Right lobe of liver (tissue), 6 donors: ENCODE measurements around the gene LARP4B. TPM values are rescaled to one million over a fixed set of nuclear protein-coding genes. Genes with fewer than 3 reads are reported as not detected.
A peak's percentile ranks its signal among the peaks of the same experiment; 100 is the strongest.

Source experiments
- ATAC-seq, 4 donors: fragments of 200-7000 bp; cut with Tn5 transposase; one replicate each; pipeline ENCODE4 v1.9.1; 2020; ENCODE audit warnings: mild to moderate bottlenecking in 4 of 4, moderate library complexity in 4 of 4
- DNase-seq, 3 donors: peaks; one replicate each; pipeline ENCODE4 v3.0.0-alpha.2; 2020
- H3K27ac ChIP-seq, 3 donors: fragments of 200-600 bp; one replicate each; pipeline ENCODE4 v1.8.0; 2022
- H3K27me3 ChIP-seq, 2 donors: fragments of 200-600 bp; one replicate each; pipeline ENCODE4 v1.8.0; 2022
- H3K36me3 ChIP-seq, 4 donors: fragments of 200-600 bp; sonication (generic) in 1 of 4; one replicate each; pipeline versions ENCODE4 v1.5.1 to v1.8.0; 2017 to 2022; ENCODE audit warnings: control low read depth in 1 of 4
- H3K4me1 ChIP-seq, 4 donors: fragments of 200-600 bp; sonication (generic) in 1 of 4; one replicate each; pipeline versions ENCODE4 v1.5.1 to v1.8.0; 2017 to 2022; ENCODE audit warnings: control low read depth in 1 of 4
- H3K4me3 ChIP-seq, 3 donors: fragments of 200-600 bp; one replicate each; pipeline ENCODE4 v1.8.0; 2022
- H3K9me3 ChIP-seq, 4 donors: fragments of 200-600 bp; sonication (generic) in 1 of 4; one replicate each; pipeline versions ENCODE4 v1.5.1 to v1.8.0; 2017 to 2022; ENCODE audit warnings: control low read depth in 1 of 4
- CTCF ChIP-seq, 4 donors: fragments of 200-600 bp in 3 of 4; fragments of 450-650 bp in 1 of 4; IDR thresholded peaks; one replicate each; pipeline versions ENCODE4 v1.5.1 to v1.8.0; 2016 to 2022; ENCODE audit warnings: antibody characterized with exemption in 4 of 4, mild to moderate bottlenecking in 2 of 4
- POLR2A ChIP-seq: fragments of 450-650 bp; IDR thresholded peaks from one replicate; pipeline ENCODE4 v1.6.1; 2017; ENCODE audit warnings: antibody characterized with exemption, mild to moderate bottlenecking
- whole genome bisulfite sequencing: methylation state at CpG from one replicate; pipeline ENCODE4 v1.1.6; 2018; ENCODE audit warnings: low coverage, low lambda C conversion rate; ENCODE audit not compliant: insufficient coverage; ENCODE audit errors: missing lambda C conversion rate; 5-methylcytosine and 5-hydroxymethylcytosine counted together
- intact Hi-C, 2 donors: fragments of 100-400 bp; cut with DNase I; formaldehyde crosslinking; loops; one replicate each; pipeline versions ENCODE4 v1.11.2 to v1.14.1; 2022
- long read RNA-seq: library from polyadenylated mRNA; unstranded; transcript quantifications from one replicate; pipeline ENCODE4 v2.0.0, GENCODE V29; 2019
- total RNA-seq, 6 experiments: library from RNA; depleted of rRNA in 2 of 6; stranded (reverse); fragments of >200 nt in 2 of 6; fragmentation: NEBNext Ultra II Directional in 3 of 6; extraction: Animal tissue kit (Norgen Biotek cat#: 25700) in 3 of 6; gene quantifications; one replicate each; pipeline versions ENCODE4 v1.1.0 to v1.2.4, GENCODE V29; 2016 to 2023
- donor health status: DM: no; HTN: yes; CAD: no.
- donor health status: DM: no; HTN: no; CAD: no.
- donor health status: DM: no; HTN: no; CAD: no.
- donor health status: DM: no; HTN: yes; CAD: no.
- donor health status: DM: no; HTN: yes; CAD: no.

The LARP4B gene
- 10 to 100 TPM; 22.4 to 35.9 (median 31.7) TPM for total RNA-seq
- long read RNA-seq, partial matches to known transcripts: 0 of 4 reads
- long read RNA-seq, other reads (novel, unspliced or antisense): 4 of 4 reads

GRCh38 chr10:931326-932318 is at the start of gene LARP4B:
TSS of gene LARP4B (minus strand) at chr10:931705. CDS start at chr10:885721, 45,984 bp downstream.
- intact Hi-C loops: no loop called here
- Histone ChIP-seq H3K4me1 (peaks cover 0 to 21% (median 3%) of the 10 kb centered on the region in 4 donors), H3K4me3 (peak within 1 kb of the TSS; percentile 55 to 72 (median 65)), H3K27ac (peak within 1 kb of the TSS; percentile 81 to 87 (median 85)), H3K9me3 (no peaks in the 10 kb centered on the region), H3K27me3 (no peaks in the 10 kb centered on the region), H3K36me3 (peaks cover 0 to 1% (median 0%) of the 10 kb centered on the region in 4 donors)
- WGBS: 0% methylated on average over 13 of the region's 137 CpGs
- TF ChIP-seq POLR2A (peak; percentile 75), CTCF (IDR thresholded peaks at IDR 0.05) (no peak)
- ATAC-seq (peak; percentile 97 to 99 (median 98)), DNase-seq (peak; percentile 97 to 98 (median 97))

DNA sequence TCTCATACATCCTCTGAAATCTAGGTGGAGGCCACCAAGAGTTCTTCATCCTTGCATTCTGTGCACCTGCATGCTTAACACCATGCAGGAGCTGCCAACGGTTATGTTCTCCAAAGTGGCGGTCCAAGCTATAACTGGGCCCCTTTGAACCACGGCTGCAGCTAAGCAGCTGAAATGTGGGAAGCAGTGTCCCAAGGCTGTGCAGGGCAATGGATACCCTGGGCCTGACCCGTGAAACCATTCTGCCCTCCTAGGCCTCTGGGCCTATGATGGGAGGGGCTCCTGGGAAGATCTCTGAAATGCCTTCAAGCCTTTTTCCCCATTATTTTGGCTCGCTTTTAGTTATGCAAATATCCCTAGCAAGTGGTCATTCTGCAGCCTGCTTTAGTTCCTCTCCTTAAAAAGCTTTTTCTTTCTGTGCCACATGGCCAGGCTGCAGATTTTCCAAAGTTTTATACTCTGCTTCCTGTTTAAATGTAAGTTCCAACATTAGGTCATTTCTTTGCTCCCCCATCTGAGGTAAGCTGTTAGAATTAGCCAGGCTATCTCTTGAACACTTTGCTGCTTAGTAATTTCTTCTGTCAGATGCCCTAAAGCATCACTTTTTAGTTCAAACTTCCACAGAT is 49.1 kb upstream of the LARP4B start:
- TF ChIP-seq CTCF (IDR thresholded peaks at IDR 0.05) (no peak), POLR2A (no peak)
- H3K4me3 ChIP-seq: no peak overlapping the region
- DNase-seq: no peak
- no peak for ATAC-seq
- H3K36me3 ChIP-seq: no peaks in the 10 kb centered on the region
- H3K9me3 ChIP-seq: no peaks in the 10 kb centered on the region
- H3K27me3 ChIP-seq: no peaks in the 10 kb centered on the region
- intact Hi-C loops: no loop called here
- no peak overlapping the region for H3K27ac ChIP-seq
- no peaks in the 10 kb centered on the region for H3K4me1 ChIP-seq
- no CpG with 5 or more reads among the region's 5 CpGs for WGBS

DNA sequence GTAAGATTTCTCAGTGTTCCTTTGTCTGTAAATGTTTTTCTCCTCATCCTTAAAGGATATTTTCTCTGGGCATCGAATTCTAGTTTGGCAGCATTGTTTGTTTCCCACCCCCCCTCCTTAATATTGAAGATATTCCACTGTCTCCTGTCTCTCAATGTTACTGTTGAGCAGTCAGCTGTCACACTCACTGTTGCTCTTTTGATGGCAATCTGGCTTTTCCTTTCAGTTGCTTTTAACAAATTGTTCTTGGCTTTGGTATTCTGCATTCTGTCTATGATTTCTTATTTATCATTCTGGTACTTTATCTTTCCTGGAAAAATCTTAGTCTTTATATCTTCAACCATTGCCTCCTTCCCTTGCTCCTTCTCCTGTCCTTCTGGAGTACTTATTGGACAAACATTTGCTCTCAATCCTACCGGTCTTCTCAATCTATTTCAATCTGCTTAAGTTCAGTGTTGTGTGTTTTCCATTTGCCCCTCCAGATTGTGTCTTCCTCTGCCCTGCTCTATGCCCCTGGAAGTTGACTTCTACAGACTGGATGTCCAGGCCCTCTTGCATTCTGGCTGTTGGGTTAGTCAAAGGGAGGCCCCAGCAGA is 47.4 kb upstream of the LARP4B start:
- intact Hi-C loops: no loop called here
- no peak for ATAC-seq
- H3K27me3 ChIP-seq: no peaks in the 10 kb centered on the region
- H3K4me1 ChIP-seq: no peaks in the 10 kb centered on the region
- DNase-seq: no peak
- TF ChIP-seq CTCF (IDR thresholded peaks at IDR 0.05): no peak
- TF ChIP-seq POLR2A: no peak
- no peak overlapping the region for H3K4me3 ChIP-seq
- H3K9me3 ChIP-seq: no peaks in the 10 kb centered on the region
- WGBS: 100% methylated on average over 2 of the region's 2 CpGs
- no peak overlapping the region for H3K27ac ChIP-seq
- H3K36me3 ChIP-seq: no peaks in the 10 kb centered on the region

DNA sequence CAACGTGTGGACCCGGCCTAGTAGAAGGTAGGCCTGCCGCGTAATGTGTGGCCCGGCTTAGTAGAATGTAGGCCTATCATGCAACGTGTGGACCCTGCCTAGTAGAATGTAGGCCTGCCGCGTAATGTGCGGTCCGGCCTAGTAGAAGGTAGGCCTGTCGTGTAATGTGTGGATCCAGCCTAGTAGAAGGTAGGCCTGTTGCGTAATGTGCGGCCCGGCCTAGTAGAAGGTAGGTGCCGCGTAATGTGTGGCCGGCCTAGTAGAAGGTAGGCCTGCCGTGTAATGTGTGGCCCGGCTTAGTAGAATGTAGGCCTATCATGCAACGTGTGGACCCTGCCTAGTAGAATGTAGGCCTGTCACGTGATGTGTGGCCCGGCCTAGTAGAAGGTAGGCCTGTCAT is 44.8 kb upstream of the LARP4B start:
- no peak for ATAC-seq
- intact Hi-C loops: no loop called here
- Histone ChIP-seq H3K27me3 (no peaks in the 10 kb centered on the region), H3K36me3 (no peaks in the 10 kb centered on the region), H3K27ac (no peak overlapping the region), H3K9me3 (no peaks in the 10 kb centered on the region), H3K4me3 (no peak overlapping the region), H3K4me1 (peaks cover 0 to 7% (median 3%) of the 10 kb centered on the region in 4 donors)
- 94% methylated on average over 20 of the region's 22 CpGs for WGBS
- DNase-seq: no peak
- TF ChIP-seq CTCF (IDR thresholded peaks at IDR 0.05) (no peak), POLR2A (no peak)
